ENCODE measurements around the gene CHST11.

- TF ChIP-seq ZNF776 (tag by site-specific recombination; IDR thresholded peaks at IDR 0.05; ENCODE audit: borderline replicate concordance) (no peak), ZNF777 (tag by site-specific recombination; IDR thresholded peaks at IDR 0.05; ENCODE audit: borderline replicate concordance) (no peak), ZNF629 (tag by site-specific recombination; IDR thresholded peaks at IDR 0.05) (no peak), TCF7L2 (IDR thresholded peaks at IDR 0.05; ENCODE audit: borderline replicate concordance, low read depth, low read length) (no peak), ZFHX2 (tag by site-specific recombination; conservative IDR thresholded peaks at IDR 0.05) (no peak), ZNF114 (tag by site-specific recombination; IDR thresholded peaks at IDR 0.05) (no peak), OVOL3 (tag by site-specific recombination; IDR thresholded peaks at IDR 0.05) (no peak)
- TF ChIP-seq, protein P1, sequence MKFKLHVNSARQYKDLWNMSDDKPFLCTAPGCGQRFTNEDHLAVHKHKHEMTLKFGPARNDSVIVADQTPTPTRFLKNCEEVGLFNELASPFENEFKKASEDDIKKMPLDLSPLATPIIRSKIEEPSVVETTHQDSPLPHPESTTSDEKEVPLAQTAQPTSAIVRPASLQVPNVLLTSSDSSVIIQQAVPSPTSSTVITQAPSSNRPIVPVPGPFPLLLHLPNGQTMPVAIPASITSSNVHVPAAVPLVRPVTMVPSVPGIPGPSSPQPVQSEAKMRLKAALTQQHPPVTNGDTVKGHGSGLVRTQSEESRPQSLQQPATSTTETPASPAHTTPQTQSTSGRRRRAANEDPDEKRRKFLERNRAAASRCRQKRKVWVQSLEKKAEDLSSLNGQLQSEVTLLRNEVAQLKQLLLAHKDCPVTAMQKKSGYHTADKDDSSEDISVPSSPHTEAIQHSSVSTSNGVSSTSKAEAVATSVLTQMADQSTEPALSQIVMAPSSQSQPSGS (tag by site-specific recombination; IDR thresholded peaks at IDR 0.05; ENCODE audit: low read depth) = no peak
- TF ChIP-seq, protein P2, sequence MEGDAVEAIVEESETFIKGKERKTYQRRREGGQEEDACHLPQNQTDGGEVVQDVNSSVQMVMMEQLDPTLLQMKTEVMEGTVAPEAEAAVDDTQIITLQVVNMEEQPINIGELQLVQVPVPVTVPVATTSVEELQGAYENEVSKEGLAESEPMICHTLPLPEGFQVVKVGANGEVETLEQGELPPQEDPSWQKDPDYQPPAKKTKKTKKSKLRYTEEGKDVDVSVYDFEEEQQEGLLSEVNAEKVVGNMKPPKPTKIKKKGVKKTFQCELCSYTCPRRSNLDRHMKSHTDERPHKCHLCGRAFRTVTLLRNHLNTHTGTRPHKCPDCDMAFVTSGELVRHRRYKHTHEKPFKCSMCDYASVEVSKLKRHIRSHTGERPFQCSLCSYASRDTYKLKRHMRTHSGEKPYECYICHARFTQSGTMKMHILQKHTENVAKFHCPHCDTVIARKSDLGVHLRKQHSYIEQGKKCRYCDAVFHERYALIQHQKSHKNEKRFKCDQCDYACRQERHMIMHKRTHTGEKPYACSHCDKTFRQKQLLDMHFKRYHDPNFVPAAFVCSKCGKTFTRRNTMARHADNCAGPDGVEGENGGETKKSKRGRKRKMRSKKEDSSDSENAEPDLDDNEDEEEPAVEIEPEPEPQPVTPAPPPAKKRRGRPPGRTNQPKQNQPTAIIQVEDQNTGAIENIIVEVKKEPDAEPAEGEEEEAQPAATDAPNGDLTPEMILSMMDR (tag by site-specific recombination; IDR thresholded peaks at IDR 0.05) = no peak
- TF ChIP-seq, protein P3, sequence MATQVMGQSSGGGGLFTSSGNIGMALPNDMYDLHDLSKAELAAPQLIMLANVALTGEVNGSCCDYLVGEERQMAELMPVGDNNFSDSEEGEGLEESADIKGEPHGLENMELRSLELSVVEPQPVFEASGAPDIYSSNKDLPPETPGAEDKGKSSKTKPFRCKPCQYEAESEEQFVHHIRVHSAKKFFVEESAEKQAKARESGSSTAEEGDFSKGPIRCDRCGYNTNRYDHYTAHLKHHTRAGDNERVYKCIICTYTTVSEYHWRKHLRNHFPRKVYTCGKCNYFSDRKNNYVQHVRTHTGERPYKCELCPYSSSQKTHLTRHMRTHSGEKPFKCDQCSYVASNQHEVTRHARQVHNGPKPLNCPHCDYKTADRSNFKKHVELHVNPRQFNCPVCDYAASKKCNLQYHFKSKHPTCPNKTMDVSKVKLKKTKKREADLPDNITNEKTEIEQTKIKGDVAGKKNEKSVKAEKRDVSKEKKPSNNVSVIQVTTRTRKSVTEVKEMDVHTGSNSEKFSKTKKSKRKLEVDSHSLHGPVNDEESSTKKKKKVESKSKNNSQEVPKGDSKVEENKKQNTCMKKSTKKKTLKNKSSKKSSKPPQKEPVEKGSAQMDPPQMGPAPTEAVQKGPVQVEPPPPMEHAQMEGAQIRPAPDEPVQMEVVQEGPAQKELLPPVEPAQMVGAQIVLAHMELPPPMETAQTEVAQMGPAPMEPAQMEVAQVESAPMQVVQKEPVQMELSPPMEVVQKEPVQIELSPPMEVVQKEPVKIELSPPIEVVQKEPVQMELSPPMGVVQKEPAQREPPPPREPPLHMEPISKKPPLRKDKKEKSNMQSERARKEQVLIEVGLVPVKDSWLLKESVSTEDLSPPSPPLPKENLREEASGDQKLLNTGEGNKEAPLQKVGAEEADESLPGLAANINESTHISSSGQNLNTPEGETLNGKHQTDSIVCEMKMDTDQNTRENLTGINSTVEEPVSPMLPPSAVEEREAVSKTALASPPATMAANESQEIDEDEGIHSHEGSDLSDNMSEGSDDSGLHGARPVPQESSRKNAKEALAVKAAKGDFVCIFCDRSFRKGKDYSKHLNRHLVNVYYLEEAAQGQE (tag by site-specific recombination; IDR thresholded peaks at IDR 0.05) = no peak
These were observed 34.1 kb downstream of the CHST11 start for GRCh38 chr12:104490850-104491249.

Measured in HEK293 (cell line).